ENCODE data around the gene NAT9. TPM values are rescaled to one million over a fixed set of nuclear protein-coding genes. Genes with fewer than 3 reads are reported as not detected.

NAT9 gene
- total and polyA plus RNA-seq, 2 donors (not counting 3 experiments of a cell fraction or from before 2014, with no cell fraction given) = 39.3 to 44.8 TPM

DNA sequence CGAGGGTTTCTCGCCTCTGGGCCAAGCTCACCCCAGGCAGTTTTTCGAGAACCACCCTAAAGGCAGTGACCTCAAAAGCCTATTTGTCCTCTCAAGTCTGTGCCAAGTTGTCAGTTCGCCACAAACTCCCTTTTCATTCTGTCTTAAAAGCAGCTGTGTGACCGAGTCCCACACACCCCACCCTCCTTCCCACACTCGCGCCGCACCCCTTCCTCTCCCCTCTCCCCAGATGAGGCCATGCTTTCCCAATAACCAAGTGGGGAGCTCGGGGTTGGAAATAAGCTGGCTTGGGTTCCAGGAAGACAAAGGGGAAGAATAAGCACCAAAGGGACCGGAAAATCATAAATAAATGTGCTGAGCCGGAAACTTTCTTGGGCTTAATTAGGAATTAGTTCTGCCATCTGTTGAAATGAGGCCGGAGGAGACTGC is 46.8 kb upstream of the NAT9 start:
- CTCF ChIA-PET = interaction anchor here (0.5 to 1.4 kb wide), 4 partner anchors 7 to 40 kb away, joined by 3 to 4 read pairs (median 4); partner anchors contain the start of gene GRIN2C
- dilution Hi-C loops (cut with MboI; ENCODE audit: extremely low pct_ligation_motif_present, low sequenced_read_pairs) = no loop called here
- DNase-seq (ENCODE audit: low read depth, low spot score) (no peak), FAIRE-seq (no peak)
- Histone ChIP-seq H3K9ac (replicated peaks; ENCODE audit: extremely low read depth, insufficient read depth, low read length) (no peak overlapping the region), H4K20me1 (replicated peaks; ENCODE audit: control insufficient read depth, extremely low read depth, insufficient read depth, low read length) (no peaks in the 10 kb centered on the region), H3K9me3 (replicated peaks; ENCODE audit: control insufficient read depth, insufficient read depth, low read length) (no peaks in the 10 kb centered on the region), H3K9me1 (replicated peaks; ENCODE audit: control insufficient read depth, extremely low read depth, insufficient read depth, low read length) (no peaks in the 10 kb centered on the region), H3K4me2 (ENCODE audit: insufficient read depth, low read length) (no peak overlapping the region), H3K27ac (ENCODE audit: insufficient read depth, low read depth, low read length) (no peak overlapping the region), H3K79me2 (ENCODE audit: control insufficient read depth, insufficient read depth, low read length) (no peaks in the 10 kb centered on the region), H3K4me1 (ENCODE audit: control insufficient read depth, extremely low read depth, insufficient read depth, low read length) (peaks cover 13% of the 10 kb centered on the region), H3K36me3 (ENCODE audit: control insufficient read depth in 2 of 2, extremely low read depth in 1 of 2, insufficient read depth in 2 of 2, low read length in 2 of 2) (peaks cover 0 to 11% of the 10 kb centered on the region in 2 experiments), H3K4me3 (replicated peaks in 1 of 3; ENCODE audit: insufficient read depth in 1 of 3, low read depth in 1 of 3, low read length in 3 of 3) (no peak overlapping the region), H2AFZ (ENCODE audit: low read depth, low read length) (no peak overlapping the region), H3K27me3 (ENCODE audit: control insufficient read depth in 2 of 2, insufficient read depth in 2 of 2, low read length in 2 of 2) (no peaks in the 10 kb centered on the region)
- TF ChIP-seq JUN (IDR thresholded peaks at IDR 0.05; ENCODE audit: borderline replicate concordance, insufficient read depth, insufficient read length, low read depth) = no peak
- POLR2A ChIA-PET = no interaction called here
- no TSS peak for BruUV-seq (replicated peaks)
- intact Hi-C loops (cut with micrococcal nuclease) = no loop called here

DNA sequence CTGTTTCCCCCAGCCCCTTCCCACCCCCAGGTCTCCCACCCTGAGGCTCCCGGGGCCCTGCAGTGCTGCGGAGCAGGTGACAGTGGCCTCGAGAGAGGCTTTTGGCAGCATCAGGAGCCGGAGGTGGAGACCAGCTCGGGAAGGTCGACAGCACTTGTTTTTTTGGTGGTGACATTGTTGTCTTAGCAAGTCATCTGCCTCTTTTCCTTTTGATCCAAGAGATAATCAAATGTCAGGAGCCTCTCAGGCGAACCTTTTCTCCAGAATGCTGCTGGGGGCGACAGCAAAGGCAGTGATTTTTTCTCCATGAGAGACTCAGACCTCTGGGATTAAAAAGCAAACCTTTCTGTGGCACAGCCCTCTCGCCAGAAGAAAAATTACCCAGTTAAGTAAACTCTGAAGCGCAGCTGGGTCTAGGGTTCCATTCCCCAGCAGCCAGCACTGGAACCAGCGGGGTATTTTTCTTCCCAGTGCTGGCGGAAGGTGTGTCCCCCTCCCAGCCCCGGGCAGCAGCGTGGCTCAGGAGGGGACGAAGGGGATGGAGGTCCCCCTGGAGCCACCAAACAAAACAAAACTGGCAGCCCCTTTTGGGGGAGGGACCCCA is 46.3 kb upstream of the NAT9 start:
- Histone ChIP-seq H3K9me3 (replicated peaks; ENCODE audit: control insufficient read depth, insufficient read depth, low read length) (no peaks in the 10 kb centered on the region), H3K9ac (replicated peaks; ENCODE audit: extremely low read depth, insufficient read depth, low read length) (no peak overlapping the region), H3K4me1 (ENCODE audit: control insufficient read depth, extremely low read depth, insufficient read depth, low read length) (peaks cover 13% of the 10 kb centered on the region), H3K27ac (ENCODE audit: insufficient read depth, low read depth, low read length) (no peak overlapping the region), H3K9me1 (replicated peaks; ENCODE audit: control insufficient read depth, extremely low read depth, insufficient read depth, low read length) (no peaks in the 10 kb centered on the region), H4K20me1 (replicated peaks; ENCODE audit: control insufficient read depth, extremely low read depth, insufficient read depth, low read length) (no peaks in the 10 kb centered on the region), H3K4me2 (ENCODE audit: insufficient read depth, low read length) (no peak overlapping the region), H3K27me3 (ENCODE audit: control insufficient read depth in 2 of 2, insufficient read depth in 2 of 2, low read length in 2 of 2) (no peaks in the 10 kb centered on the region), H2AFZ (ENCODE audit: low read depth, low read length) (no peak overlapping the region), H3K36me3 (ENCODE audit: control insufficient read depth in 2 of 2, extremely low read depth in 1 of 2, insufficient read depth in 2 of 2, low read length in 2 of 2) (peaks cover 0 to 11% of the 10 kb centered on the region in 2 experiments), H3K79me2 (ENCODE audit: control insufficient read depth, insufficient read depth, low read length) (no peaks in the 10 kb centered on the region), H3K4me3 (replicated peaks in 1 of 3; ENCODE audit: insufficient read depth in 1 of 3, low read depth in 1 of 3, low read length in 3 of 3) (no peak overlapping the region)
- CTCF ChIA-PET = interaction anchor here (0.5 to 1.4 kb wide), 3 partner anchors 8 to 40 kb away, joined by 3 to 4 read pairs (median 4); no protein-coding TSS in a partner anchor
- intact Hi-C loops (cut with micrococcal nuclease) (no loop called here), dilution Hi-C loops (cut with MboI; ENCODE audit: extremely low pct_ligation_motif_present, low sequenced_read_pairs) (no loop called here)
- DNase-seq (ENCODE audit: low read depth, low spot score) (no peak), FAIRE-seq (no peak)
- TF ChIP-seq GATA2 (IDR thresholded peaks at IDR 0.05; ENCODE audit: insufficient read depth, insufficient read length, low read depth, low read length) = no peak
- TF ChIP-seq, protein P1, sequence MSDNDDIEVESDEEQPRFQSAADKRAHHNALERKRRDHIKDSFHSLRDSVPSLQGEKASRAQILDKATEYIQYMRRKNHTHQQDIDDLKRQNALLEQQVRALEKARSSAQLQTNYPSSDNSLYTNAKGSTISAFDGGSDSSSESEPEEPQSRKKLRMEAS (IDR thresholded peaks at IDR 0.05; ENCODE audit: insufficient read depth, insufficient read length) = no peak
- TF ChIP-seq POLR2AphosphoS5 (IDR thresholded peaks at IDR 0.05; ENCODE audit: insufficient read depth, low read depth, low read length) = no peak
- TF ChIP-seq POLR2A (IDR thresholded peaks at IDR 0.05; ENCODE audit: low read depth, low read length) = no peak
- TF ChIP-seq, protein P2, sequence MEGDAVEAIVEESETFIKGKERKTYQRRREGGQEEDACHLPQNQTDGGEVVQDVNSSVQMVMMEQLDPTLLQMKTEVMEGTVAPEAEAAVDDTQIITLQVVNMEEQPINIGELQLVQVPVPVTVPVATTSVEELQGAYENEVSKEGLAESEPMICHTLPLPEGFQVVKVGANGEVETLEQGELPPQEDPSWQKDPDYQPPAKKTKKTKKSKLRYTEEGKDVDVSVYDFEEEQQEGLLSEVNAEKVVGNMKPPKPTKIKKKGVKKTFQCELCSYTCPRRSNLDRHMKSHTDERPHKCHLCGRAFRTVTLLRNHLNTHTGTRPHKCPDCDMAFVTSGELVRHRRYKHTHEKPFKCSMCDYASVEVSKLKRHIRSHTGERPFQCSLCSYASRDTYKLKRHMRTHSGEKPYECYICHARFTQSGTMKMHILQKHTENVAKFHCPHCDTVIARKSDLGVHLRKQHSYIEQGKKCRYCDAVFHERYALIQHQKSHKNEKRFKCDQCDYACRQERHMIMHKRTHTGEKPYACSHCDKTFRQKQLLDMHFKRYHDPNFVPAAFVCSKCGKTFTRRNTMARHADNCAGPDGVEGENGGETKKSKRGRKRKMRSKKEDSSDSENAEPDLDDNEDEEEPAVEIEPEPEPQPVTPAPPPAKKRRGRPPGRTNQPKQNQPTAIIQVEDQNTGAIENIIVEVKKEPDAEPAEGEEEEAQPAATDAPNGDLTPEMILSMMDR (IDR thresholded peaks at IDR 0.05; ENCODE audit: extremely low read depth in 1 of 2, insufficient read depth in 1 of 2, low read depth in 1 of 2, low read length in 2 of 2) = no peak
- no peak for TF ChIP-seq FOS (IDR thresholded peaks at IDR 0.05; ENCODE audit: borderline replicate concordance, insufficient read depth, low read length)
- no peak for TF ChIP-seq MYC (IDR thresholded peaks at IDR 0.05; ENCODE audit: low read depth, low read length)
- TF ChIP-seq EZH2 (IDR thresholded peaks at IDR 0.05; ENCODE audit: borderline replicate concordance, low read depth, low read length, severe bottlenecking) = no peak
- no peak for TF ChIP-seq JUN (IDR thresholded peaks at IDR 0.05; ENCODE audit: borderline replicate concordance, insufficient read depth, insufficient read length, low read depth)
- BruUV-seq (replicated peaks) = no TSS peak
- POLR2A ChIA-PET = no interaction called here

Measured in endothelial cell of umbilical vein (primary cell).